HCT116 (cell line): ENCODE data around the gene LRBA. TPM values are rescaled to one million over a fixed set of nuclear protein-coding genes. Genes with fewer than 3 reads are reported as not detected.

Experiments used
- ATAC-seq: fragments of 200-7000 bp; cut with Tn5 transposase; 2 replicates; pipeline ENCODE4 v1.9.1; 2020; ENCODE audit warnings: mild to moderate bottlenecking, moderate library complexity
- BruUV-seq: library from RNA; stranded (reverse); fragments of 400-500 nt; replicated peaks from 2 replicates; lab custom pipeline; 2021; lab: Mats Ljungman, UMichigan
- CTCF ChIA-PET: fragments of 300-600 bp; sonication (Branson Sonifier 250); formaldehyde crosslinking; loops from one replicate; lab custom pipeline; 2021; ENCODE audit warnings: antibody characterized with exemption; lab: Charles Lee
- POLR2A ChIA-PET: fragments of 300-600, 350-600 bp; sonication (Branson Sonifier 250); formaldehyde crosslinking; loops from one replicate; lab custom pipeline; 2021; ENCODE audit warnings: antibody characterized with exemption; lab: Charles Lee
- RAD21 ChIA-PET, 2 experiments: fragments of 300-600 bp; sonication (Branson Sonifier 250); formaldehyde crosslinking; loops; one replicate each; lab custom pipeline; 2023; ENCODE audit warnings: low total read pairs in 2 of 2; ENCODE audit not compliant: uncharacterized antibody in 2 of 2, unreplicated experiment in 2 of 2, low non-redundant PET in 1 of 2; lab: Charles Lee
- DNase-seq: peaks from one replicate; pipeline ENCODE4 v3.0.0-alpha.2; 2010; ENCODE audit warnings: low read depth, low spot score
- H2AFZ ChIP-seq: fragments of 200-600 bp; shearing (Covaris generic), sonication (generic); 2 replicates; pipeline ENCODE4 v1.6.1; 2017; ENCODE audit warnings: low read depth, mixed run types, mixed read lengths, antibody characterized with exemption, low read length; ENCODE audit not compliant: poor library complexity, severe bottlenecking
- H3K27ac ChIP-seq: 2 replicates; pipeline ENCODE4 v1.5.1; 2012; ENCODE audit warnings: low read depth, low read length
- H3K27me3 ChIP-seq: fragments of 200-600 bp; sonication (generic); 2 replicates; pipeline ENCODE4 v1.6.1; 2016; ENCODE audit warnings: mixed run types, low read length, mixed read lengths; ENCODE audit not compliant: insufficient read depth
- H3K36me3 ChIP-seq, 2 experiments: fragments of 200-500 bp in 1 of 2; fragments of 200-600 bp in 1 of 2; sonication (Bioruptor generic) in 1 of 2; sonication (generic) in 1 of 2; 2 replicates each; pipeline versions ENCODE4 v1.5.1 to v1.6.1; 2014 to 2016; ENCODE audit warnings: low read length in 2 of 2, inconsistent platforms in 1 of 2, mixed read lengths in 1 of 2, mixed run types in 1 of 2; ENCODE audit not compliant: insufficient read depth in 2 of 2, control insufficient read depth in 1 of 2
- H3K4me1 ChIP-seq, 2 experiments: fragments of 200-600 bp in 1 of 2; sonication (generic) in 1 of 2; 2 replicates each; pipeline versions ENCODE4 v1.5.1 to v1.6.1; 2012 to 2017; ENCODE audit warnings: low read length in 2 of 2, inconsistent platforms in 1 of 2, mild to moderate bottlenecking in 1 of 2, mixed read lengths in 1 of 2, mixed run types in 1 of 2, moderate library complexity in 1 of 2; ENCODE audit not compliant: insufficient read depth in 2 of 2, control insufficient read depth in 1 of 2
- H3K4me2 ChIP-seq: fragments of 200-600 bp; sonication (generic); 2 replicates; pipeline ENCODE4 v1.6.1; 2017; ENCODE audit warnings: mixed run types, low read length, mixed read lengths
- H3K4me3 ChIP-seq, 2 experiments: fragments of 200-600 bp in 1 of 2; sonication (generic) in 1 of 2; replicated peaks in 1 of 2; 2 replicates each; pipeline ENCODE4 v1.5.1; 2011 to 2016; ENCODE audit warnings: low read length in 2 of 2, control low read depth in 1 of 2, low read depth in 1 of 2, mild to moderate bottlenecking in 1 of 2, mixed read lengths in 1 of 2, mixed run types in 1 of 2
- H3K79me2 ChIP-seq: fragments of 200-600 bp; sonication (generic); 2 replicates; pipeline ENCODE4 v1.6.1; 2017; ENCODE audit warnings: mild to moderate bottlenecking, mixed run types, low read length, moderate library complexity, mixed read lengths; ENCODE audit not compliant: insufficient read depth
- H3K9ac ChIP-seq: fragments of 200-600 bp; sonication (generic); 2 replicates; pipeline ENCODE4 v1.6.1; 2016; ENCODE audit warnings: low read length, mixed read lengths
- H3K9me2 ChIP-seq: fragments of 200-600 bp; sonication (generic), shearing (Covaris generic); 2 replicates; pipeline ENCODE4 v1.6.1; 2017; ENCODE audit warnings: mixed run types, mild to moderate bottlenecking, moderate library complexity; ENCODE audit not compliant: insufficient read depth
- H3K9me3 ChIP-seq, 2 experiments: fragments of 200-500 bp in 1 of 2; fragments of 200-600 bp in 1 of 2; sonication (Bioruptor generic) in 1 of 2; sonication (generic) in 1 of 2; 2 replicates each; pipeline ENCODE4 v1.6.1; 2014 to 2017; ENCODE audit warnings: low read length in 2 of 2, mixed read lengths in 2 of 2, inconsistent platforms in 1 of 2, low read depth in 1 of 2, mild to moderate bottlenecking in 1 of 2, mixed run types in 1 of 2, moderate library complexity in 1 of 2; ENCODE audit not compliant: control insufficient read depth in 1 of 2, insufficient read depth in 1 of 2
- H4K20me1 ChIP-seq: fragments of 200-600 bp; sonication (generic), shearing (Covaris generic); 2 replicates; pipeline ENCODE4 v1.6.1; 2017; ENCODE audit warnings: mixed run types, mild to moderate bottlenecking, moderate library complexity; ENCODE audit not compliant: insufficient read depth
- ELF1 ChIP-seq: IDR thresholded peaks from 2 replicates; pipeline ENCODE4 v1.6.1; 2012; ENCODE audit warnings: low read depth, borderline replicate concordance
- EZH2 ChIP-seq: fragments of 200-600 bp; sonication (generic); IDR thresholded peaks from 2 replicates; pipeline ENCODE4 v1.6.1; 2017; ENCODE audit warnings: antibody characterized with exemption, mixed run types
- FOSL1 ChIP-seq: IDR thresholded peaks from 2 replicates; pipeline ENCODE4 v1.6.1; 2012; ENCODE audit warnings: low read depth
- POLR2AphosphoS5 ChIP-seq: IDR thresholded peaks from 2 replicates; pipeline ENCODE4 v1.6.1; 2011; ENCODE audit warnings: mild to moderate bottlenecking, low read depth, low read length, moderate library complexity
- ZBTB33 ChIP-seq: IDR thresholded peaks from 2 replicates; pipeline ENCODE4 v1.6.1; 2011; ENCODE audit warnings: mild to moderate bottlenecking, low read length, moderate library complexity; ENCODE audit not compliant: insufficient replicate concordance; ENCODE audit errors: extremely low read depth
- ZFX ChIP-seq: fragments of 450-650 bp; IDR thresholded peaks from 2 replicates; pipeline ENCODE4 v1.6.1; 2017
- intact Hi-C: fragments of 100-400 bp; cut with micrococcal nuclease; formaldehyde crosslinking; loops from 2 replicates; pipeline ENCODE4 v1.10.0; 2022
- total RNA-seq: library from RNA; stranded (reverse); gene quantifications from one replicate; pipeline ENCODE4 v1.2.1, GENCODE V29; 2021; ENCODE audit not compliant: unreplicated experiment
- TF ChIP-seq, protein P1 (sequence below), 3 experiments: fragments of 200-600 bp in 1 of 3; sonication (generic) in 1 of 3; IDR thresholded peaks in 2 of 3; conservative IDR thresholded peaks in 1 of 3; 2 replicates each; pipeline ENCODE4 v1.5.1; 2012 to 2017; ENCODE audit warnings: low read depth in 2 of 3, low read length in 2 of 3, antibody characterized with exemption in 1 of 3, borderline replicate concordance in 1 of 3, control low read depth in 1 of 3, mild to moderate bottlenecking in 1 of 3, mixed read lengths in 1 of 3, mixed run types in 1 of 3, moderate library complexity in 1 of 3; ENCODE audit not compliant: insufficient read depth in 1 of 3
- TF ChIP-seq, protein P2 (sequence below): IDR thresholded peaks from 2 replicates; pipeline ENCODE4 v1.6.1; 2012

The LRBA gene
- total RNA-seq, 1 experiment from 2014 or later, result 79.8 TPM

- Histone ChIP-seq H3K4me1 (no peaks in the 10 kb centered on the region), H3K9ac (no peak overlapping the region), H2AFZ (no peak overlapping the region), H4K20me1 (no peaks in the 10 kb centered on the region), H3K9me2 (no peaks in the 10 kb centered on the region), H3K79me2 (no peaks in the 10 kb centered on the region), H3K27me3 (no peaks in the 10 kb centered on the region), H3K9me3 (no peaks in the 10 kb centered on the region), H3K36me3 (no peaks in the 10 kb centered on the region), H3K4me3 (no peak overlapping the region)
- ChIA-PET RAD21 (no interaction called here), POLR2A (no interaction called here), CTCF (no interaction called here)
- no TSS peak for BruUV-seq
- no peak for ATAC-seq
- intact Hi-C loops, result no loop called here
- TF ChIP-seq, protein P1, sequence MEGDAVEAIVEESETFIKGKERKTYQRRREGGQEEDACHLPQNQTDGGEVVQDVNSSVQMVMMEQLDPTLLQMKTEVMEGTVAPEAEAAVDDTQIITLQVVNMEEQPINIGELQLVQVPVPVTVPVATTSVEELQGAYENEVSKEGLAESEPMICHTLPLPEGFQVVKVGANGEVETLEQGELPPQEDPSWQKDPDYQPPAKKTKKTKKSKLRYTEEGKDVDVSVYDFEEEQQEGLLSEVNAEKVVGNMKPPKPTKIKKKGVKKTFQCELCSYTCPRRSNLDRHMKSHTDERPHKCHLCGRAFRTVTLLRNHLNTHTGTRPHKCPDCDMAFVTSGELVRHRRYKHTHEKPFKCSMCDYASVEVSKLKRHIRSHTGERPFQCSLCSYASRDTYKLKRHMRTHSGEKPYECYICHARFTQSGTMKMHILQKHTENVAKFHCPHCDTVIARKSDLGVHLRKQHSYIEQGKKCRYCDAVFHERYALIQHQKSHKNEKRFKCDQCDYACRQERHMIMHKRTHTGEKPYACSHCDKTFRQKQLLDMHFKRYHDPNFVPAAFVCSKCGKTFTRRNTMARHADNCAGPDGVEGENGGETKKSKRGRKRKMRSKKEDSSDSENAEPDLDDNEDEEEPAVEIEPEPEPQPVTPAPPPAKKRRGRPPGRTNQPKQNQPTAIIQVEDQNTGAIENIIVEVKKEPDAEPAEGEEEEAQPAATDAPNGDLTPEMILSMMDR (IDR thresholded peaks at IDR 0.05 in 2 of 3, conservative IDR thresholded peaks at IDR 0.05 in 1 of 3; ENCODE audit: borderline replicate concordance in 1 of 3, insufficient read depth in 1 of 3, low read depth in 2 of 3, low read length in 2 of 3), result no peak
- TF ChIP-seq ZFX (no peak), POLR2AphosphoS5 (no peak), ELF1 (no peak), EZH2 (no peak), ZBTB33 (no peak), FOSL1 (no peak)
- TF ChIP-seq, protein P2, sequence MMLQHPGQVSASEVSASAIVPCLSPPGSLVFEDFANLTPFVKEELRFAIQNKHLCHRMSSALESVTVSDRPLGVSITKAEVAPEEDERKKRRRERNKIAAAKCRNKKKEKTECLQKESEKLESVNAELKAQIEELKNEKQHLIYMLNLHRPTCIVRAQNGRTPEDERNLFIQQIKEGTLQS, result no peak
- TF ChIP-seq, all 23 proteins: peak for 0
- Histone ChIP-seq H3K27ac (no peak overlapping the region), H3K4me2 (no peak overlapping the region)
- no peak for DNase-seq
Measured at GRCh38 chr4:150817804-150818528, 197.1 kb downstream of the LRBA start.
